Medulla oblongata (tissue), 1 donor: ENCODE results near the gene ZNF292.
A peak's percentile ranks its signal among the peaks of the same experiment; 100 is the strongest.
"Not testable (repeated sequence)": the region's sequence is repeated elsewhere in the genome, so short reads cannot be mapped to it uniquely, and the experiment has no call there.

Source experiments
- DNase-seq: peaks from one replicate; pipeline ENCODE4 v3.0.0-alpha.2; 2015; ENCODE audit errors: extremely low spot score

The ZNF292 gene

GRCh38 chr6:87274660-87275274 is 119.4 kb downstream of the ZNF292 start:
- no peak for DNase-seq

DNA sequence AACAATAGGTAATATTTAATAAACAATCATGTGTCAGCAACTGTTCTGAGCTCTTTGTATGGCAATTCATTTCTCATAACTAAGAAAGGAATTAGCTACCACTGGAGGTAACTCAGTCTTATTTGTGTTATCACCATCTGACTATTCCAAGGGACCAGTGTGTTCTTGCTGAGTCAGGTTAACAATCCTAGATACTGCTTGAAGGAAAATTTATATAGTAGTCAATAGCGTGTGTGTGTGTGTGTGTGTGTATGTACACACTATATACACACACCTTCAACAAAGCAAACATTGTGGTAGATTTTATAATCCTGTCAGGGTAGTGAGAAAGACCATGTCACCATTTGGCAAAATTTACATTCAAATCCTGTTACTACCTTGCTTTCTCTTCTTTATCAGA is 121.3 kb downstream of the ZNF292 start:
- DNase-seq: no peak

- DNase-seq: no peak
These were observed 121.8 kb downstream of the ZNF292 start for GRCh38 chr6:87277123-87277522.

GRCh38 chr6:87279196-87279595 is 123.8 kb downstream of the ZNF292 start:
- no peak for DNase-seq

DNA sequence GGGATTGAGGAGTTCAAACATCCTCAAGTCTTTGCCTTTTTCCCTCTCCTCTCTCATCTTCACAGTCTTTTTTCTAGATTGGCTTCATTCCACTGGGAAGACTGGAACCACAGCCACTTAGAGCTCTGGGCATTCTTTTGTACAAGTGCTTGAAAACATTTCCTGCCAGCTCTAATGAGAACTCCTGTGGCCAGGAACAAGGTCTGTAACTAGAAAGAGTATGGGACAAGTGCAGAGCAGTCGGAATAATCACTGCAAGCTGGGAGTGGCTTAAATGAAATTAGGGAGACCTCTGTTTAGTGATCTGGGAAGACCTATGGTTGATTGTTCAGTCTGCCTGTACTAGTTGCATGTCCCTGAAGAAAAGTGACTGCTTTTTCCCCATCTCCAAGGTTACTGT is 126.1 kb downstream of the ZNF292 start:
- DNase-seq: peak; percentile 6

DNA sequence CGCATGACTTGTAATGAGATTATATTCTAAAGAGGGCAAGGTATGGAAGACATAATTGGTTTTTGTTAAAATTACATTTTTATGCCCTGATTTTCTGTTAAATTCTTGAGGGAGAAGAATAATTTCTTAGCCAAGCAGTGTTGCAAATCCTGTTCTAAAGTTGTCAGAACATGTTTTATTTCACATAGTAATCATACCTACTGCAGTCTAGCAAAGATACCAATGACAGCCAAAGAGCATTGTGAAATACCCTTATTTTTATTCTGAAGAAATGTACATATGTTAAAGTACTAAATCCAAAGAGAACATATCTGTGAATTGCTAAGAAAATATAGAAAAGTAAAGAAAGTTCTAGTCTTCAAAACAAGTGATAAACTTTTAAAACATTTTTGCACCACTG is 127.4 kb downstream of the ZNF292 start:
- no peak for DNase-seq

DNA sequence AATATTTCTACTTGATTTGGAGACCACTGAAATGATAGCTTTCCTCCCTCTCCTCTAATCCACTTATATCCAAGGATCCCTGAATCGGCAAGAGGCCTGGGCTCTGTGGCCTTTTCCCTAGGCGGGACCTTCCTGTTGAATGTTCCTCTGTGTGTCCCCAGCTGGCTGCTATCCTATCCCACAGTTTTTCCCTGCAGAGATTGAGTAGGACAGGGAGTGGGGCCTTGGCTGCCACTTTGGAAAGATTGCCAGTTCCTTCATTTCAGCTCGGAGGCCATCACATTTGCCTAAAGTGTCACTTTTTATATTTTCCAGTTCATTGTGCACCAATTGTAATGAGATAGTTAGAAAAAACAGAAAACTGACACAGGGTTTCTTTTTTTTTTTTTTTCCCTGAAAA is 128.1 kb downstream of the ZNF292 start:
- DNase-seq: no peak

- no peak for DNase-seq
These were observed 131.9 kb downstream of the ZNF292 start for GRCh38 chr6:87287251-87287650.

- no peak for DNase-seq
These were observed 134.2 kb downstream of the ZNF292 start for GRCh38 chr6:87289571-87289970.

DNA sequence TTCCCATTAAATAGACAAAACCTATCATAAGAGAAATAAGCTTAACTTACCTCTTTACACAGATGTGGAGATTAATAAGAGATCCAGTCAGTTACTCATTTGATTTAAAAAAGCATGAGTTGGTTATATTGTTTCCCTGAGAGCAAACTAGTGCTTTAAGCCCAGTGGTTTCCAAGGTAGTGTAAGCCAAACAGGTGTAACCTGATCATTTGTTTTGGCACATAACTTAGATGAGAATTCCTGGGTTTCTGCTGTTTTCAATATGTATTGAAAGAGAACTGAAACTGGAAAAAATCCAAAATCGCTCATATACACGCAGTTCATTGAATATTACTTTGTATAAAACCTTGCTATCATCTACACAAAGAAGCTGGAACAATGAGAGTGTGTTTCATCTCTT is 136.5 kb downstream of the ZNF292 start:
- DNase-seq: no peak

DNA sequence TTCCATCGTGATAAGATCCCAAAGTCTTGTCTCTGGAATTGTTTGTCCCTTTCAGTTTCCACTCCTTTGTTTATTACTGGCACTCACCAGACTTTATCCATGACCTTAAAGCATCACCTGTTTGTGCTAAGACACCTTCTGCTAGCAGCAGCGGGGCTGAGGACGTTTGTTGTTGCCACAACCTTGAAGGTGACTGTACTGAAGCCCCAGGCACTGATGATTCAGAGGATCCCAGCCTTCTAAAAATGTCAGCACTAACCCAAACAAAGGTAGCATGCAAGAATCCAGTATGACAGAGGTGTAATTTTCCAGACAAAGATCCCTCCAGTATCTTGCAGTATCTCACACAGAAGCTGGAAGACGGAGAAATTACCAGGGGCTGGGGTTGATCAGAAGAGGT is 138.2 kb downstream of the ZNF292 start:
- DNase-seq: no peak

GRCh38 chr6:87297119-87297518 is 141.8 kb downstream of the ZNF292 start:
- no peak for DNase-seq

- DNase-seq: not testable (repeated sequence)
These were observed 145.9 kb downstream of the ZNF292 start for GRCh38 chr6:87301277-87301676.

DNA sequence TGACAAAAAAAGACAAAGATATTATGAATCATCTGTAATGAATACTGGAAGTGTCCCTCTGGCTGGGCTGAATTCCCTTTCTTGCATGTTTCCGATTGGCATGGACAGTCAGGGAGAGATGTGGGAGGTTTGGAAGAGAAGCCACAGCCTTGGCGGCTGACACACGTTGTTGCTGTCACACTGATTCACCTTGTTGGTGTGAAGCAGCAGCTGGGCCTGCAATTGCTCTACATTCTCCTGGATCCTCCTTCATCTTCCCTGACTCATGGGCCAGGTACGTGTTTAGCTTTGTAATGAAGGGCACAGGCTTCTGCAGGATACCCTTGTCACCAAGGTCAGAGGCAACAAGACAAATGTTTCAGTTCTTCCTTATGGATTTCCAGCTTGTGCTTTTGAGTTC is 153.6 kb downstream of the ZNF292 start:
- DNase-seq: no peak

GRCh38 chr6:87312860-87313259 is 157.5 kb downstream of the ZNF292 start:
- DNase-seq: no peak
